NCI-H2107 treated with DMSO at 0.1 percent for 48 hours (cell line): Measurements from ENCODE around the gene RGL2.
A peak's percentile ranks its signal among the peaks of the same experiment; 100 is the strongest.
"Not testable (repeated sequence)": the region's sequence is repeated elsewhere in the genome, so short reads cannot be mapped to it uniquely, and the experiment has no call there.

Source experiments
- DNase-seq: peaks from one replicate; lab custom pipeline; 2025; ENCODE audit not compliant: unreplicated experiment; lab: John Stamatoyannopoulos, UW

RGL2 gene

DNA sequence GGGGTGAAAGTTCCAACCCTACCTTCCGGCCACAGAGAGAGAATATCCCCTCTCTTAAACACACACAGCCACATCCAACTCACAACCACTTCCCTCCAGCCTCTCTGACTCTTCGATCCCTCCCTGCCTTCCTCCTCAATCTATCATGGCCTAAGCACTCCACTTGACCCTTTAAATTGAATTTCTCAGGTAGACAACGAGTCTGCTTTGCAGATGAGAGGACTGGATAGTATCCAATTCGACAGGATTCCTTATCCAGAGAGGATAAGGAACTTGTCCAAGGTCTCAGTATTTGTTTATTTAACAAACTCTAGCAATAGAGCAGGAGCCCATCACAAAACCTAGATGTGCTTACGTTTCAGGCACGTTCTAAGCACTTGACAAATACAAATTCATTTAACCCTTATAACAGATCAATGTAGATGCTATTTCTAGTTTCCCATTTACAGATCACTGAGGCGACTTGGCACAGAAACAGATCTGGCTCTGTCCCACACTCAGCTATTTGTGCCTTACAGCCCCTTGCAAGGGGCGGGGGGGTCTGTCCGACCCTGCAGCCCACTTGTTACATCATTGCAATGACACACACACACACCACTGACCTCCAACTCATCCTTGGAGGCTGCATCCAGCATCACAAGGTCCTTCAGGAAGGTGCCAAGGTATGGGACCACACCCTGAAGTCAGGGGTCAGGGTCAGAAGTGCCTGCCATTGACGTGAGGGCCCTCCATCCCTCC lies 4.5 kb downstream of the RGL2 start:
- DNase-seq = no peak

DNA sequence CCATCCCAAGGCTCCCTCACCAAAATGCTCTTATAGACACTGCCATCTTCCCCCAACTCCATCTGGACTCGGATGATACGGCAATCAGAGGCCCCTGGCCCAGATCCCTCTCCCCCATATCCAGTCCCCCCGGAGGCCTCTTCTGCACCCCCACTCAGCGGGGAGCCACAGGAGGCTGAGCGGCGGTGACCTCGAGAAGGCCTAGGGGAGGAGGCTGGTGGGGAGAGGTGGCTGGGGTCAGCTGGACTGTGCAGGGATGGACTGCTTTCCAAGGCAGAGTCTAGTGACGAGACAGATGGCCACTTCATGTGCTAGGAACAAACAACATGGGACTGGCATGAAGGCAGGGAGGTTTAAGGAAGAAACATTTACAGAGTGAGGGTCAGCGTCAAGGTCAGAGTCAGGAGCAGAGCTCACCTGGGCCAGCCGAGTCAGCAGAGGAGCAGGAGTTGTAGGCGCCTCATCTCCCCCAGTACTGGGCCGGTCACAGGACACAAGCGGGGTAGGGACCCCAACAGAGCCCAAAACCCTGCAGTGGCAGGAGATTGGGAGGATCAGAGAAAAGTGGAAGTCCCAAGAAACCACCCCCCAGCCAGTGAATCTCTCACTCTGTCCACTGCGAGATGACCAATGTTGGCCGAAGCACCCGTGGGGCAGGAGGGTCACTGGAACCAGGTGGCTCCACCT lies 5.6 kb downstream of the RGL2 start:
- no peak for DNase-seq

DNA sequence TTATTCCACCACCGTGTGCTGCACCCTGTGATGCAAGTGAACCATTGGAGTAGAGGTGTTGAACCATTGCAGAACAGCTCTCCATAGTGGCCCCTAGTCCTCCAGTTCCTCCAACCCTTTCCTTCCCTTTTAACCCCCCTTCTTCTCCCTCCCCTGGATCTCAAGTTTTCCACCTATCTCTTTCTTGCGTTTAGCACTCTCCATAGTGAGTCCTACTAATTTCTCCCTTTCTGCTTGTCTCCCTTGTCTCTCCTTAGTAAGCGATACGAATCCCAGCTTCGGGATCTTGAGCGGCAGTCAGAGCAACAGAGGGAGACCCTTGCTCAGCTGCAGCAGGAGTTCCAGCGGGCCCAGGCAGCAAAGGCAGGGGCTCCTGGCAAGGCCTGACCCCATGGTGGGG lies 8.3 kb downstream of the RGL2 start:
- no peak for DNase-seq

DNA sequence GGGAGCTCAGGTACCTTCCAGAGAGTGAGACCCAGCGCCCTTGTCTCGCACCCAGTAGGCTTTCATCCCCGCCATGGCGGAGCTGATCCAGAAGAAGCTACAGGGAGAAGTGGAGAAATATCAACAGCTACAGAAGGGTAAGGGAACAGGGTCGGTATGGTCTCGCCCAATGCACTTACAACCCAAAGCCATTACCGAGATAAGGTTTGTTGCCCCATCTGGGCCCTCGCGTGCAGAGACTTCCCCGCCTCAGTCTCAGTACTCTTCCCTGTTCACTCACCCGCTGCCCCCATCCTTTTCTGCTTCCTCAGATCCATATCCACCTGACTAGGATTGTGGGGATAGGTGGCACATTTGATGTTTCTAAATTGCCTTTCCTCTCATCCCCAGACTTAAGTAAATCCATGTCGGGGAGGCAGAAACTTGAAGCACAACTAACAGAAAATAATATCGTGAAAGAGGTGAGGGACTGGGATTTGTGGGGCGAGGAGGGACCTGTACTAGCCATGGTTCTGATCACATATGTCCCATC lies 8.9 kb downstream of the RGL2 start:
- no peak for DNase-seq

DNA sequence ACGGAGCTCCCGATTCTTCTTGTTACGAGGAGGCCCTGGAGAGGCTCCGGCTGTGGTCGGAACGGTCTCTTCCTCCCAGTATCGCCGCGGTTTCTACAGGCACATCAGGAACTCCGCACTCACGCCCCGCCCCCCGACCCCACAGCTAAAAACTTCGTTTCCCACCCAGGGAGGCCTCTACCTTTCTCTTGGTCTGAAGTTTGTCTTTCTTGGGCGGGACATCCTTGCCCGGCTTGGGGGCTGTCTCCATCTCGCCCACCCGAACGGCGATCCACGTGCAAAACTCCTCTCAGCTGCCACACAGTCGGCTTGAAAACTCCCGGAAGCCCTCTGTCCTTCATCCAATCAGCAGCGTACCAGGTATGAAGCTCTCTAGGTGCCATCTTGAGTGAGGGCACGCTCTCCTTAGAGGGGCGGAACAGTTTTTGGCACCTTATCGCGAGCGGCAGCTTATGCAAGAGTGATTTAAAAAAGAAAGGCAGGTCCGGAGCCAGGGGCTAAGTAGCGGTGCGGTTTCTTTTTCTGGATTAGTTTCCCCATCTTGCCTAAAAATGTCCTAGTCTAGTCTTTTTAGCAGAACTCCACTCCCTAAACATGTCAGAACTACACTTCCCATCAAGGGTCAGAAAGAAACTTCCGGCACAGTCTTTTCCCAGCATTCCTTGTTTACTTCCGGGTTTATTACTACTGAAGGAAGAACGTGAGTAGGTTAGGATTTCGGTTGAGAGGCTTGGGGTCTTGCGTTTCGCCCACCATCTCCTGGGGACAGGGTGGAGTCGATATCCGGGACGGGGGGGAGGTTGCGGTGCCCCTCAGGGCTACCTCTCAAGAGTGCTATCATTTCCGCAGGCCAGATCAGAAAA lies 9.6 kb downstream of the RGL2 start, which contains the start of the genes PFDN6 and WDR46:
Gene PFDN6 (plus strand): TSS at position 681 of the 863 bp plus-strand sequence. CDS start 256 bp downstream, outside the sequence.
Gene WDR46 (minus strand): TSS at position 319 of the 863 bp plus-strand sequence. CDS start 69 bp downstream, at position 250.
- peak; percentile 86 for DNase-seq

DNA sequence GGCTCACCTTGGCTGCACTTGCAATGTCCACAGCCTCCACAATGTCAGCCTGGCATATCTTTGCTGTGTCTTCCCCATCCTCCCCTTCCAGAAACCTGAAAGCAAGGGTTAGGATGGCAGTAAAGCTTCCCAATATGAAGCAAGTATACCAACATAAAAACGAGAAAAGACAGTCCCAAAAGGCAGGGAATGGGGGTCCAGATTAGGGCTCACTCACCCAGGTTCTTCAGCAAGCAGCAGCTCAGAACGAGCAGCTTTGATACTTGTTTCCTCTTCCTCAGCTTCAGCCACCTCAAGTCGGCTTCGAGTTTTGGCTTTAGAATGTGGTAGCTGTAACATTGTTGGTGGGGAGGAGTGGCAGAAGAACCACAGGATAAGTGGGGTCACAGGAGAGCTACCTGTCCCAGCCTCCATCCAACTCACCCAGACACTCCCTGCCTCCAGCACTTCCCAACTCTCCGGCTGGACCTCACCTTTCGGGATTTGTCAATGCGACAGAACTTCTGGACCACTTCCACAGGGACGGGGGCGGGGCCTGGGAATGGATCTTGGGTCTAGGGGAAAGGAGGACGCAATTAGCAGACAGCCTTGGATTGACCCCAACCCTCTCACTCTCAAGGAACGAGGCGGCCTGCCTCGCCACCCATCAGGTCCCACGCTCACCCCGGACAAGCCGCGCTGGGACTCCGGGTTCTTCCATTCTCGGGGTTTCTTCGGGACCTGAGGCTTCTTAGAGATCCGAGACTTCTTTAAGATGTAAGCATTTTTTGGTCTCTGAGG lies 10.4 kb downstream of the RGL2 start:
- no peak for DNase-seq

DNA sequence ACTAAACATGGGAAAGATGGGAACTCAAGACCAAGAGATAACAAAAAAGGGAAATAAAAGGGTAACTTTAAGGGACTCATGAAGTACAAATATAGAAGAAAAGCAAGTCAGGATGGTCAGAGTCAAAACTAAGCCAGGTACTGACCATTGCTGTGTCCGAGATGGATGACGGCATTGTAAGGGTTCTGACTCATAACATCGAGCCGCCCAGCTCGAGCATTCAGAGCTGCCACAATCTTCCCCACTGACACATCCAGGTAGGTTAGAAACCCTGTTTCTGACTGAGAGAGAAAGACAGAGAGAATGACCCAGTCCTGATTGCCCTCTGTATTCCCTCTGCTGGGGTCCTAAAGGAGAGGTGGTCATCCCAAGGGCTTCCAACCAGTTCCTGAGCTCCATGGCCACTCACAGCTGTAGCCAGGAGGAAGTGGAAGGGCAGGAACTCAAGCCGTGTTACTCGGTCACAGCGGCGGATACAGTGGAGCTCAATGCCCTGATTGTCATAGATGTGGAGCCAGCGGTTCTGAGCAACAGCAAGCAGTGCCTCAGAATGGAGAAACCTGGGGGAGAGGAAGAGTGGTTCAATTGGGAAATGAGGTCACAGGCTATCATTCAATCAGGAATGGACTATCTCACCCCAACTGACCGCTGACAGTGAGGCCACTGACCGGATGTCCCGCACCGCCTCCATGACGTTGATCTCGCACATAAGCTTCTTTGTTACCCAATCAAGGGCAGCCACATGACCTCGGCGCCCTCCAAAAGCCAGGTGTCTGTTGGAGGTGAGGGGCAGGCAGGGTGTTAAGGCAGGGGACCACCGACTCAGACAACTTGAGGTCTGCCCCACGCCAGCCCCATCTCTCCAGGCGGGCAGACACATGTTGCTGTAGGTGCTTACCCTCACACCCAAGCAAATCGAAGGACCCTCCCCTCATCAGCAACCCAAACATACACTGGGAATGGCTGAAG lies 11.5 kb downstream of the RGL2 start:
- DNase-seq = no peak

DNA sequence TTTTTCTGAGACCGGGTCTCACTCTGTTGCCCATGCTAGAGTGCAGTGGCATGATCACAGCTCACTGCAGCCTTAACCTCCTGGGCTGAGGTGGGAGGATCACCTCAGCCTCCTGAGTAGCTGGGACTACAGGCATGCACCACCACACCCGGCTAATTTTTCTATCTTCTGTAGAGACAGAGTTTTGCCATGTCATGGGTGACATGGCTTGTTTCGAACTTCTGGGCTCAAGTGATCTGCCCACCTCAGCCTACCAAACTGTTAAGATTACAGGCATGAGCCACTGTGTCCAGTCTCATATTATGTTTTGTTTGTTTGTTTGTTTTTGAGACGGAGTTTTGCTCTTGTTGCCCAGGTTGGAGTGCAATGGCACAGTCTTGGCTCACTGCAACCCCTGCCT lies 13.5 kb downstream of the RGL2 start:
- not testable (repeated sequence) for DNase-seq

DNA sequence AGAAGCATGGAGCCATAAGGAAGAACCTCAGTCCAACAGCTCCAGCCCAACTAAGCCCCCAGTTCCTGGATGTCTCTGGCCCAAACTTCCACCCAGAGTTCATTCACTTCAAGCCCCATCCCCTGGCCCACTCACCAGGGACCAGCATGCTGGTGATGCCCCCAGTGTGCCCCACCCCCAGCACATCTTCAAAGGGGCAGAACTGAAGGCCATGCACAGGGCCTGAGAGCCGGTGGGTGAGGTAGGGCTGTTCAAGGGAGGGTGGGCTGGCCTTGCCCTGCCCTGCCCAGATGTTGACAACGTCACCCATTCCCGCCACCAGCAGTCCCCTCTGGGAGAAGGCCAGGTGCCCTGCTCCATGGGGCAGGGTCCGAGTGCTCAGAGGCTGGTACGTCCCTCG lies 18.2 kb downstream of the RGL2 start:
- no peak for DNase-seq

DNA sequence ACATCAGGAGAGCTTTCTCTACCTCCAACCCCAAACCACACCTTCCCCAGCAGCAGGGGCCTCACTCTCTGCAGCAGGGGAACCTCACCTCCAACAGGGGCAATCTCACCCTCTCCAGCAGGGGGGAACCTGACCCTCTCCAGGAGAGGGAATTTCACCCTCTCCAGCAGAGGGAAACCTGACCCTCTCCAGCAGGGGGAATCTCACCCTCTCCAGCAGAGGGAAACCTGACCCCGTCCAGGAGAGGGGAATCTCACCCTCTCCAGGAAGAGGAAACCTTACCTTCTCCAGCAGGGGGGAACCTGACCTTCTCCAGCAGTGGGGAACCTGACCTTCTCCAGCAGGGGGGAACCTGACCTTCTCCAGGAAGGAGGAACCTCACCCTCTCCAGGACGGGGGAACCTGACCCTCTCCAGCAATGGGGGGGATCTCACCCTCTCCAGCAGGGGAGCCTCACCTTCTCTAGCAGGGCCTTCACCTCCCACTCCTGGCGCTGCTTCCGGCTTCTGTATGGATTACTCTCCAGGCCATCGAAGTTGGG lies 18.7 kb downstream of the RGL2 start:
- peak; percentile 42 for DNase-seq

DNA sequence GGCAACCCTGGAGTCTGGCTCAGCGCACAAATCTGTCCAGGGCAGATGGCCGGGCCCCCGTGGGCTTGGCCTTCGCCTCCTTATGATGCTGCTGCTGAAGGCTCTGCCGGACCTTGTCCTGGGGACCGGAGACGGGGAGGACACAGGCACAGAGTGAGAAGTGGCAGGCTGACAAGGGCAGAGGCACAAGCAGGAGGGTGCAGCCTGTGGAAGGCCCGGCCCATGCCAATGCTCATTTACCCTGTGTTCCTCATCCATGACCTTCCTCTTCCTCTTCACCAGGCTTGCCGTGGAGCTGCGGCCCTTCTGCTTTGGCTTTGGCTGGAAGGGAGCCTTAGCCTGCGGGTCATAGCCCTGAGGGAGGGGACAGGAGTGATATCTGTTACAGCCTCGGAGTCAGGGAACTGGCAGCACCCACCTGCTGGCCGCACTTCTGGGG lies 19.5 kb downstream of the RGL2 start:
- DNase-seq = no peak

DNA sequence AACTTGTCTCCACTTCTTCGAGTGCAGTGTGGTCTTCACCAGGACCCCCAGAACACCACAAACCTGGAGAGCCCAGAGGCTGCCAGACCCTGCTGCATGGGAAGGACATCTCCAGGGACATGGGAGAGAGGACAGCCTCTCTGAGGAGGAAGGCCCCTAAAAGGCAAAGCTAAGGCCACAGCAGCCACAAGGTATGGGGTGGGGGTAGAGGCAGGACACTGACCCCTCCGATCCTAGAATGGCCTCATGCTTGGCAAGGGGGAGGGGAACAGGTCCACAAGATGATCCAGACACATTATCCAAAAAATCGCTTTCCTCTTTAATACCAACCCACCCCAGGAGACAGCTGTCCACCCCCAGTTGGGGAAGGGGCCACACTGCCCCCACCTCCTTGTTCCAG lies 19.9 kb downstream of the RGL2 start:
- DNase-seq = no peak

DNA sequence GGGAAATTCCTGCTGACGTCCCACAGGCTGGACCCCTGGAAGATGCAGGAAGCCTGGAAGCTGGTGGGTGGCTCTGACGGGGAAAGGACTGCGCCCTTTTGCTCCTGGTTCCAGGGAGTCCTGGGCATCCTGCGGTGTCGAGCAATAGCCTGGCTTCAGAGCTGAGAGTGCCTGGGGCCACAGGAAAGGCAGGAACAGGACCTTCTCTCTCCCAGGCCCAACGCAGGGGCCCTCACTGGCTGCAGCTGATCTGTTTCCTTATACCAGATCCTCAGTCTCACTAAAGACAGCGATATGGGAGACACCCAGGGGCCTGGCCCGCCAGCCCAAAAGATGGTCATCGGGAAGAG lies 20.4 kb downstream of the RGL2 start:
- DNase-seq = no peak

DNA sequence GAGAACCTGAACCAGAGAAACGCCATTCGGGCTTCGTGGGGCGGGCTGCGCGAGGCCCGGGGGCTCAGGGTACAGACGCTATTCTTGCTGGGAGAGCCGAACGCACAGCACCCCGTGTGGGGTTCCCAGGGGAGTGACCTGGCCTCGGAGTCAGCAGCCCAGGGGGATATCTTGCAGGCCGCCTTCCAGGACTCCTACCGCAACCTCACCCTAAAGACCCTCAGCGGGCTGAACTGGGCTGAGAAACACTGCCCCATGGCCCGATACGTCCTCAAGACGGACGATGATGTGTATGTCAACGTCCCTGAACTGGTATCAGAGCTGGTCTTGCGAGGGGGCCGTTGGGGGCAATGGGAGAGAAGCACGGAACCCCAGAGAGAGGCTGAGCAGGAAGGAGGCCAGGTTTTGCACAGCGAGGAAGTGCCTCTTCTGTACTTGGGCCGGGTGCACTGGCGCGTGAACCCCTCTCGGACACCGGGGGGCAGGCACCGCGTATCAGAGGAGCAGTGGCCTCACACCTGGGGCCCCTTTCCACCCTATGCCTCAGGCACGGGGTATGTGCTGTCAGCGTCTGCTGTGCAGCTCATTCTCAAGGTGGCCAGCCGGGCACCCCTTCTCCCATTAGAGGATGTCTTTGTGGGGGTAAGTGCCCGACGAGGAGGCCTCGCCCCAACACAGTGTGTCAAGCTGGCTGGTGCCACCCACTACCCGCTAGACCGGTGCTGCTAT lies 20.9 kb downstream of the RGL2 start:
- DNase-seq = no peak

DNA sequence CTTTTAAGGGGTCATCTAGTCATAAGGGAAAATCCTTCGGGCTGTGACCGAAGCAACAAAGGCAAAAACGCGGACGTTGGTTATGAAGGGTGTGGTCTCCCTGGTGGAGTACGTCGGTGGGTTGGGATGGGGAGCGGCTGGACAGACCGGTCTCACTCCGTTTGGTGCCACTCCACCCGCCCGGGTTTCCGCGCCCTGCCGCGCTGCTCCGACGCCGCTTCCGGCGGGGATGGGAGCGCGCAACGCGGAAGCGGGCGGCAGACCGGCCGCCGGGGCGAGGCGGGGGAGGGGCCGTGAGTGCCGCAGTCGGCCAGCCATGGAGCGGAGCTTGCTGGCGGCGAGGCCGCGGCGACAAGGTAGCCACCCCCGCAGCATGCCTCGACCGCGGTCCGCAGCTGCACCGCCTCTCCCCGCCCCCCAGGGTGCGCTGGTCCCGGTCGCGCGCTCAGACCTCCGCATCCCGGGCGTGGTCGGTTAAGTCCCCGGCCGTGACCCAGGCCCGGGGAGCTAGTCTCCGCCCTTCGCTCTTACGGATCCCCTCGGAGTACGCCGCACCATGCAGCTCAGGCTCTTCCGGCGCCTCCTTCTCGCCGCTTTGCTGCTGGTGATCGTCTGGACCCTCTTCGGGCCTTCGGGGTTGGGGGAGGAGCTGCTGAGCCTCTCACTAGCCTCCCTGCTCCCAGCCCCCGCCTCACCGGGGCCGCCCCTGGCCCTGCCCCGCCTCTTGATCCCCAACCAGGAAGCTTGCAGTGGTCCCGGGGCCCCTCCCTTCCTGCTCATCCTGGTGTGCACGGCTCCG lies 21.7 kb downstream of the RGL2 start, which contains the start of gene B3GALT4:
Gene B3GALT4 (plus strand): TSS at position 260 of the 799 bp plus-strand sequence. CDS start 297 bp downstream, at position 557.
- peak; percentile 0 for DNase-seq

DNA sequence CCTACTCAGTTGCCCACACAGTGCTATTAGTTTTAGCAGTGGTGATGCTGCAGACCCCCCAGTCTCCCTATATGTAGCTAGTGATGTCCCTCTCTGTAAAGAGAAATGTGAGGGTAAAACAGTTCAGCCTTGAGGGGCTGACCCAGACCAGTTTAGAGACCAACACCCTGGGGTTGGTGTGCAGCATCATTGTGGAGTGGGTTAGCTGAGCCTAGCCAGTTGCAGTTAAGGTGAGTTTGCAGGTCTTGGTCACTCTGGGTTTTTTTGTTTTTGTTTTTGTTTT lies 22.2 kb downstream of the RGL2 start:
- DNase-seq = no peak

DNA sequence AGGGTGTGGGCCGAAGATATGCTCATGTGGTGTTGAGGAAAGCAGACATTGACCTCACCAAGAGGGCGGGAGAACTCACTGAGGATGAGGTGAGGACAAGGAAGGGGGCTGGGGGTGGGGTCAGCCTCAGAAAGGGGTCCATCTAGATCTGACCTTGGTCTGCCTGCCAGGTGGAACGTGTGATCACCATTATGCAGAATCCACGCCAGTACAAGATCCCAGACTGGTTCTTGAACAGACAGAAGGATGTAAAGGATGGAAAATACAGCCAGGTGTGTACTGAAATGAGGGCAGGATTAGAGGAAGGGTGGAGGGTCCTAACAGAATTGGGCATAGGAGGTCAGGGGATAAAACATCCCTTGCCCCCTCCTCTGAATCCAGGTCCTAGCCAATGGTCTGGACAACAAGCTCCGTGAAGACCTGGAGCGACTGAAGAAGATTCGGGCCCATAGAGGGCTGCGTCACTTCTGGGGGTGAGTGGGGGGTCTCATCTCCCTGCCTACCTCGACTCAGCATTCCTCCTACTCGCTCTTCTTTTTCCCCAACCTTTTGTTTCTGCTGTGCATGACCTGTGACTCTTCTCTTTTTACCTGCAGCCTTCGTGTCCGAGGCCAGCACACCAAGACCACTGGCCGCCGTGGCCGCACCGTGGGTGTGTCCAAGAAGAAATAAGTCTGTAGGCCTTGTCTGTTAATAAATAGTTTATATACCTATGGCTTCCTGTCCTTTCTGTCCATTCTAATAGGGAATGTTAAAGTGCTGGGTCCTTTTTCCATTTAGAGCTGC lies 22.8 kb downstream of the RGL2 start:
- DNase-seq = not testable (repeated sequence)
